COLO668 (cell line): ENCODE data around the gene ACTN1.
A peak's percentile ranks its signal among the peaks of the same experiment; 100 is the strongest.

ENCODE experiments used
- DNase-seq: peaks from one replicate; lab custom pipeline; 2025; ENCODE audit not compliant: unreplicated experiment; lab: John Stamatoyannopoulos, UW

The ACTN1 gene

GRCh38 chr14:68919129-68919927 lies 59.8 kb downstream of the ACTN1 start:
- no peak for DNase-seq

GRCh38 chr14:68918612-68919011 lies 60.5 kb downstream of the ACTN1 start:
- DNase-seq = no peak

DNA sequence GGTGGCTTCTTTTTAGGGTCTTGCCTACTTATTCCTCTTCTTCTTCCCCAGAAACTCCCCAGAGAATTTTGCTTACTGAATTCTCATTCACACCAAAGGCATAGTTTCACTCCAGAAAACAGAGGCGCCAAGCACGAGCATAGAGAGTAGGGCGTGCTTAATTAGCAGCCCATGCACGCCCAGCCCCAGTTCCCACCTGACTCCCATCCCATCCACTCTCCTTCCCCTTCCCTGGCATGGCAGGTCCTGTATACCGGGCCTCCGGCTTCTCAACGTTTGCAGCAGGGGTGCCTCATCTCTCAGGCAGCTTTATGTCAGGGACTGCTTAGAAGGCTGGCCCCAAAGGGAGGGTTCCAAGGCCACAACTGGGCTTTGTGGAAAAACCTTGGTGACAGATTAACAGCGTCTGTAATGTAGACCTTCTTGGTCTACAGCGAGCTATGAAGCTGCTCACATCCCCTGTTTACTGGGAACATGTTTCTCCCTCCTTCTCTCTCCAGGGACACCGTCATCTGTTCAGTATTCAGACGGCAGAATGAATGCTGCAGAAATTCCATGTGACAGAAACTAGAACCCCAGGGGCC lies 62.7 kb downstream of the ACTN1 start:
- no peak for DNase-seq

DNA sequence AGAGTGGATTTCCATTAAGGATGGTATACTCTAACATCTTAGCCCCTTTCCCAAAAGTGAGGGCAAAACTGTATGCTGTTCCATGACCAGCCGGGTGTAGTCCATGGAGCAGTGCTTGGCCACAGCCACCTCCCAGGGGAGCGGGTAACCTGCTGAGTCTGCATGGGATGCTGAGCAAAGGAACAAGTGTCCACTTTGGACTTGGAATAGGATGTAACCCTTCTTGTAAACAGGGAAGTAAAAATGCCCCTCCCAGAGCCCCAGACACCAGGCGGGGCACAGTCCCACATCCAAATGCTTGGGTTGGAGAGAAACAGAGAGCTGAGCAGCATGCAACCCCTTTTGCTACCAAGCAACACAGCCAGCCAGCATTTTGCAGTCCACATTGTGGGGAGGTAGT lies 65.6 kb downstream of the ACTN1 start:
- no peak for DNase-seq

GRCh38 chr14:68911594-68912227 lies 67.4 kb downstream of the ACTN1 start:
- peak; percentile 79 for DNase-seq

DNA sequence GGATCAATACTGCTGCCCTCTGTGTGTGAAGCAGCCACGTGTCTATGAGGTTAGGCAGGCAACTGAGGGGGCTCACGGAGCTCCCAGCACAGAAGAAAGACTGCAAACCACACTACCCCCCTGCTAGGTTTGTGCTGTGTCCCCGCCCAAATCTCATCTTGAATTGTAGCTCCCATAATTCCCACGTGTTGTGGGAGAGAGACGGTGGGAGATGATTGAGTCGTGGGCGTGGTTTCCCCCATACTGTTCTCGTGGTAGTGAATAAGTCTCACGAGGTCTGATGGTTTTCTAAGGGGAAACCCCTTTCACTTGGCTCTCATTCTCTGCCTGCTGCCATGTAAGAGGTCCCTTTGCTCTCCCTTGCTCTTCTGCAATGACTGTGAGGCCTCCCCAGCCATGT lies 68.6 kb downstream of the ACTN1 start:
- no peak for DNase-seq

- no peak for DNase-seq
Observed at GRCh38 chr14:68908803-68909202, 70.3 kb downstream of the ACTN1 start.

DNA sequence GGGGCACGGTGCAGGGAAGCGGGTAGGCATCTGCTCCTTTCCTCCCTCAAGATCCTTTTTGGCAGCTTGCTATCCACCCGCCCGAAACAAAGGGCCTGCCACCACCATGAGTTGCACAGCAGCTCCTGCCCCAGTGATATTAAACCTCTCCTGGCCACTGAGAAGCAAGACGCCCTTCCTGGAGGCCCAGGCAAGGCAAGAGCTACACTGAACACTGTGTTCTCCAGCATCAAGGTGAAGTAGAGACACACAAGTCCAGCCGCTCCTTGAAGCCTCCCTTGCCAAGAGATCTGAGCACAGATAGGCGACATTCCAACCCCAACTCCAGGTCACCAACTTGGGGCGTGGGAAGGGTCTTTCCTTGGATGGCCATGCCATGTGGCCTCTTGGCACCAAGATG lies 70.9 kb downstream of the ACTN1 start:
- no peak for DNase-seq

DNA sequence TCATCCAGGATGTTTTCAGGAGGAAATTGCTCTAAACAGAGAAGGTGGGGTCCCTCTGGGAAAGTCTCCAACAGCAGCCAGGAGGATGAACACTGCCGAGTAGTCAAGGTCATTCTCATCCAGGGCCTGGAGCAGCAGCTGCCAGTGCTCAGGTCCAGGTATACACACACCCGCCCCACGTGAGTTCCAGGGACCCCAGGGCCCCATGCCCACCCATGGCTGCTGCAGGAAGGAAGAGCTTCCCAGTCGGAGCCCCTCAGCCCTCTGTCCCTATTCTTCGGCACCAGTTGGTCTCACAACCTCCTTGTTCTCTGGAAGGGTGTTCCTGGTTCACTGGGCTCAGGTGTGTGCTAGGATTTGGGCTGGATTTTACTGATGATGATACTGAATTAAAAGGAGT lies 72.7 kb downstream of the ACTN1 start:
- no peak for DNase-seq

GRCh38 chr14:68905107-68905895 lies 73.8 kb downstream of the ACTN1 start:
- no peak for DNase-seq

GRCh38 chr14:68902357-68902756 lies 76.7 kb downstream of the ACTN1 start:
- DNase-seq = no peak

DNA sequence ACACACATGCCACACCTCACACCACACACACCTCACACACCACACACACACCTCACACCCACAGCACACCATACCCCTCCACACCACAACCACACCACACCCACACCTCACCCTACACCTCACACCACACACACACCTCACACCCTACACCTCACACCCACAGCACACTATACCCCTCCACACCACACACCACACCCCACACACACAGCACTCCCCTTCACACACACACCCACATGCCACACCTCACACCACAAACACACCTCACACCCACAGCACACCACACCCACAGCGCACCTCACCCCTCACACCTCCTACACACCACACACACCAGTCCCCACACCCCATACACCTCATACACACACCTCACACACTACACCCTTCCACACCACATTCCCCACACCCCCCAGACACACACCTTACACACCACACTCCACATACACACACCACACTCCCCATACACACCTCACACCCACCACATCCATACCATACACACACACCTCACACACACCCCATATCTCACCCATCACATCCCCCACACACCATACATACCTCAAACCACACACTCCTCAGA lies 80.0 kb downstream of the ACTN1 start:
- DNase-seq = no peak

GRCh38 chr14:68898248-68899032 lies 80.7 kb downstream of the ACTN1 start:
- DNase-seq = no peak

GRCh38 chr14:68897559-68898155 lies 81.4 kb downstream of the ACTN1 start:
- no peak for DNase-seq

DNA sequence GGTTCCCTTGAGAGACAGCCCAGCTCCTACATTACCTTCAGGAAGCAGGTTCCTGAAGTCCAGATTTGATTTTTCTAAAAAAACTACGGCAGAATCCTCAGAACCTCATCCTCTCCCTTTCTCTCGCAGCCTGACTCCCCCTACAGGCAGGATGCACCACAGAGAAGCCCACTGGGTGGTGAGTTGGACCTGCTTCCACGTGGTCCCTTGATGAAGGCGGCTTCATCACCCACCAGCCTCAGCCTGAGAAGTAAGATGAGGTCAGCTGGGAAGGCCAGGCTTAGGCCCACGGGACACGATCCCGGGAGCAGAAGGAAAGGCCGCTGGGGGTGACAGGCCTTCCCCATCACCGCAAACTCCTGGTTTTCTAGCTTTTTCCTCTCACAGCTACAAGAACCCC lies 83.0 kb downstream of the ACTN1 start:
- no peak for DNase-seq

- no peak for DNase-seq
Observed at GRCh38 chr14:68894802-68895703, 84.0 kb downstream of the ACTN1 start.

DNA sequence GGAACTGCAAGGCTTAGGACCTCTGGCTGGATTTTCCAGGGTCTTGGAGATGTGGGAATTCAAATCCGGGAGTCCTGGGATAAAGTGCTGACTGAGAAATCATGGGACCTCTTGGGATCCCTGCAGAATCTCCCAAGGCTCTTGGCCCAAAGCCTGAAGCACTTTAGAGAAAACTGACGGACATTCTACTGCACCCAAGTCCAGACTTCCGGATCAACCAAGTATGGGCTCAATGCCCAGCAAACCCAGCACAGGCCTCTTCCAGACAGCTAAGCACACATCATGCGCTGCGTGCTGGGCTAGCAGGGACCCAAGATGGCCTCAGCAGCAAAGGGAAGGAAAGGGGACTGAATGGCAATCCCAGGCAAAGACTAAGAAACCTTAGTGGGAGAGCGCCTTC lies 85.0 kb downstream of the ACTN1 start:
- DNase-seq = no peak

GRCh38 chr14:68893566-68893965 lies 85.5 kb downstream of the ACTN1 start:
- no peak for DNase-seq

- DNase-seq = no peak
Observed at GRCh38 chr14:68892961-68893360, 86.1 kb downstream of the ACTN1 start.
